Neural cell (in vitro differentiated cells): ENCODE results near the gene TIPARP. TPM values are rescaled to one million over a fixed set of nuclear protein-coding genes. Genes with fewer than 3 reads are reported as not detected.

Experiments
- H2AFZ ChIP-seq: fragments of 200-600, 300-800 bp; sonication (generic), shearing (Covaris generic); 2 replicates; pipeline ENCODE4 v1.6.0; 2014; ENCODE audit warnings: low read depth, mild to moderate bottlenecking, antibody characterized with exemption, low read length, moderate library complexity
- H3F3A ChIP-seq: fragments of 200-600 bp; shearing (Covaris generic); 2 replicates; pipeline ENCODE4 v1.6.1; 2016; ENCODE audit warnings: mild to moderate bottlenecking, moderate library complexity, mixed read lengths, antibody characterized with exemption, low read length; ENCODE audit not compliant: insufficient read depth, poor library complexity, severe bottlenecking
- H3K27ac ChIP-seq: fragments of 200-600, 300-800 bp; sonication (generic), shearing (Covaris generic); 2 replicates; pipeline ENCODE4 v1.5.1; 2014; ENCODE audit warnings: mild to moderate bottlenecking, low read length, moderate library complexity
- H3K27me3 ChIP-seq: fragments of 300-800, 200-600 bp; sonication (generic), shearing (Covaris generic); 2 replicates; pipeline ENCODE4 v1.6.0; 2014; ENCODE audit warnings: mild to moderate bottlenecking, low read depth, low read length, moderate library complexity; ENCODE audit not compliant: insufficient read depth
- H3K36me3 ChIP-seq: fragments of 300-800, 200-600 bp; sonication (generic), shearing (Covaris generic); 2 replicates; pipeline ENCODE4 v1.5.1; 2014; ENCODE audit warnings: mild to moderate bottlenecking, antibody characterized with exemption, low read length, moderate library complexity; ENCODE audit not compliant: insufficient read depth
- H3K4me2 ChIP-seq: fragments of 300-800, 200-600 bp; sonication (generic), shearing (Covaris generic); 2 replicates; pipeline ENCODE4 v1.6.0; 2014; ENCODE audit warnings: mild to moderate bottlenecking, low read length
- H3K4me3 ChIP-seq: fragments of 300-800, 200-600 bp; sonication (generic), shearing (Covaris generic); 2 replicates; pipeline ENCODE4 v1.5.1; 2014; ENCODE audit warnings: mild to moderate bottlenecking, low read length, moderate library complexity
- H3K79me2 ChIP-seq: fragments of 200-600 bp; shearing (Covaris generic); replicated peaks from 2 replicates; pipeline ENCODE4 v1.6.0; 2014; ENCODE audit warnings: mild to moderate bottlenecking, low read length, moderate library complexity; ENCODE audit not compliant: insufficient read depth
- H3K9ac ChIP-seq: fragments of 300-800, 200-600 bp; sonication (generic), shearing (Covaris generic); 2 replicates; pipeline ENCODE4 v1.6.1; 2016; ENCODE audit warnings: mild to moderate bottlenecking, low read length, mixed read lengths
- H3K9me2 ChIP-seq: fragments of 200-600 bp; shearing (Covaris generic); 2 replicates; pipeline ENCODE4 v1.6.1; 2016; ENCODE audit warnings: mild to moderate bottlenecking, low read length, mixed read lengths; ENCODE audit not compliant: insufficient read depth
- H3K9me3 ChIP-seq: fragments of 200-600, 300-800 bp; sonication (generic), shearing (Covaris generic); 2 replicates; pipeline ENCODE4 v1.6.1; 2016; ENCODE audit warnings: mild to moderate bottlenecking, mixed run types, low read length, moderate library complexity, mixed read lengths
- H4K20me1 ChIP-seq: fragments of 200-600 bp; shearing (Covaris generic); 2 replicates; pipeline ENCODE4 v1.6.1; 2016; ENCODE audit warnings: mild to moderate bottlenecking, mixed run types; ENCODE audit not compliant: insufficient read depth
- EP300 ChIP-seq: fragments of 450-650 bp; conservative IDR thresholded peaks from 2 replicates; pipeline ENCODE4 v1.6.1; 2014; ENCODE audit warnings: antibody characterized with exemption, mild to moderate bottlenecking, moderate library complexity; ENCODE audit not compliant: poor library complexity, severe bottlenecking
- EZH2 ChIP-seq: fragments of 200-600, 300-800 bp; shearing (Covaris generic), sonication (generic); IDR thresholded peaks from 2 replicates; pipeline ENCODE4 v1.6.1; 2014; ENCODE audit warnings: antibody characterized with exemption, low read length, borderline replicate concordance, mild to moderate bottlenecking; ENCODE audit not compliant: insufficient read depth, poor library complexity, severe bottlenecking
- MXI1 ChIP-seq: fragments of 450-650 bp; conservative IDR thresholded peaks from 2 replicates; pipeline ENCODE4 v1.6.1; 2014; ENCODE audit warnings: antibody characterized with exemption, mild to moderate bottlenecking; ENCODE audit not compliant: poor library complexity, severe bottlenecking
- POLR2AphosphoS5 ChIP-seq: IDR thresholded peaks from 2 replicates; pipeline ENCODE4 v1.6.1; 2012
- RAD21 ChIP-seq: fragments of 450-650 bp; conservative IDR thresholded peaks from 2 replicates; pipeline ENCODE4 v1.6.1; 2014; ENCODE audit warnings: antibody characterized with exemption, mild to moderate bottlenecking, moderate library complexity
- SMC3 ChIP-seq: fragments of 450-650 bp; conservative IDR thresholded peaks from 2 replicates; pipeline ENCODE4 v1.6.1; 2014; ENCODE audit warnings: antibody characterized with exemption, mild to moderate bottlenecking, moderate library complexity; ENCODE audit not compliant: poor library complexity
- TAF1 ChIP-seq: IDR thresholded peaks from 2 replicates; pipeline ENCODE4 v1.6.1; 2012; ENCODE audit warnings: low read depth
- polyA plus RNA-seq: library from polyadenylated mRNA; depleted of rRNA; stranded (reverse); fragments of >200 nt; gene quantifications from 2 replicates; pipeline ENCODE4 v1.2.3, GENCODE V29; 2014
- TF ChIP-seq, protein P1 (sequence below): IDR thresholded peaks from 2 replicates; pipeline ENCODE4 v1.6.1; 2012; ENCODE audit warnings: borderline replicate concordance
- TF ChIP-seq, protein P2 (sequence below): fragments of 450-650 bp; IDR thresholded peaks from 2 replicates; pipeline ENCODE4 v1.5.1; 2014; ENCODE audit warnings: antibody characterized with exemption, mild to moderate bottlenecking, moderate library complexity; ENCODE audit not compliant: poor library complexity, severe bottlenecking

Gene TIPARP
- polyA plus RNA-seq, 1 donor from 2014 or later: 5.4 TPM

DNA sequence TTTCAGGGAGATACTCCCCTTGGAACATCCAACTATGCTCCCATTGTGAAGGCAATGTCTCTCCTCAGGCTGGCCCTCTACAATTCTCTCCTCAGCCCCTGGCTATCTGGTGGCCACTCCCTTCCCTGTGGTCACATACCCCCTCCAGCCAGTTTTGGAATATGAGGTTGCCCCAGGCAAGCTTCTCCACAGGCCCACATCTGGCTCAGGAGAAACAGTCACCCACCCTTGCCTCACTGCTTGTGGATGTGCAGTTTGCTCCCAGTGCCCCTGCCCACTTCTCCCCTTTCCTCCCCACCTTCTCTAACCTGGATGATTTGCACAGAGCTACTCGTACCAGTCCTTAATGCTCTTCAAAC lies 15.7 kb upstream of the TIPARP start:
- H3K4me2 ChIP-seq: no peak overlapping the region
- H3K36me3 ChIP-seq: no peaks in the 10 kb centered on the region
- no peak overlapping the region for H3K9ac ChIP-seq
- no peaks in the 10 kb centered on the region for H3K27me3 ChIP-seq
- no peak overlapping the region for H3K4me3 ChIP-seq
- H3K9me2 ChIP-seq: no peaks in the 10 kb centered on the region
- H3F3A ChIP-seq: no peaks in the 10 kb centered on the region
- no peak overlapping the region for H3K27ac ChIP-seq
- H3K9me3 ChIP-seq: no peaks in the 10 kb centered on the region
- no peak overlapping the region for H2AFZ ChIP-seq
- no peak for TF ChIP-seq SMC3
- TF ChIP-seq, protein P1, sequence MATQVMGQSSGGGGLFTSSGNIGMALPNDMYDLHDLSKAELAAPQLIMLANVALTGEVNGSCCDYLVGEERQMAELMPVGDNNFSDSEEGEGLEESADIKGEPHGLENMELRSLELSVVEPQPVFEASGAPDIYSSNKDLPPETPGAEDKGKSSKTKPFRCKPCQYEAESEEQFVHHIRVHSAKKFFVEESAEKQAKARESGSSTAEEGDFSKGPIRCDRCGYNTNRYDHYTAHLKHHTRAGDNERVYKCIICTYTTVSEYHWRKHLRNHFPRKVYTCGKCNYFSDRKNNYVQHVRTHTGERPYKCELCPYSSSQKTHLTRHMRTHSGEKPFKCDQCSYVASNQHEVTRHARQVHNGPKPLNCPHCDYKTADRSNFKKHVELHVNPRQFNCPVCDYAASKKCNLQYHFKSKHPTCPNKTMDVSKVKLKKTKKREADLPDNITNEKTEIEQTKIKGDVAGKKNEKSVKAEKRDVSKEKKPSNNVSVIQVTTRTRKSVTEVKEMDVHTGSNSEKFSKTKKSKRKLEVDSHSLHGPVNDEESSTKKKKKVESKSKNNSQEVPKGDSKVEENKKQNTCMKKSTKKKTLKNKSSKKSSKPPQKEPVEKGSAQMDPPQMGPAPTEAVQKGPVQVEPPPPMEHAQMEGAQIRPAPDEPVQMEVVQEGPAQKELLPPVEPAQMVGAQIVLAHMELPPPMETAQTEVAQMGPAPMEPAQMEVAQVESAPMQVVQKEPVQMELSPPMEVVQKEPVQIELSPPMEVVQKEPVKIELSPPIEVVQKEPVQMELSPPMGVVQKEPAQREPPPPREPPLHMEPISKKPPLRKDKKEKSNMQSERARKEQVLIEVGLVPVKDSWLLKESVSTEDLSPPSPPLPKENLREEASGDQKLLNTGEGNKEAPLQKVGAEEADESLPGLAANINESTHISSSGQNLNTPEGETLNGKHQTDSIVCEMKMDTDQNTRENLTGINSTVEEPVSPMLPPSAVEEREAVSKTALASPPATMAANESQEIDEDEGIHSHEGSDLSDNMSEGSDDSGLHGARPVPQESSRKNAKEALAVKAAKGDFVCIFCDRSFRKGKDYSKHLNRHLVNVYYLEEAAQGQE: no peak
- no peaks in the 10 kb centered on the region for H3K79me2 ChIP-seq
- H4K20me1 ChIP-seq: no peaks in the 10 kb centered on the region

DNA sequence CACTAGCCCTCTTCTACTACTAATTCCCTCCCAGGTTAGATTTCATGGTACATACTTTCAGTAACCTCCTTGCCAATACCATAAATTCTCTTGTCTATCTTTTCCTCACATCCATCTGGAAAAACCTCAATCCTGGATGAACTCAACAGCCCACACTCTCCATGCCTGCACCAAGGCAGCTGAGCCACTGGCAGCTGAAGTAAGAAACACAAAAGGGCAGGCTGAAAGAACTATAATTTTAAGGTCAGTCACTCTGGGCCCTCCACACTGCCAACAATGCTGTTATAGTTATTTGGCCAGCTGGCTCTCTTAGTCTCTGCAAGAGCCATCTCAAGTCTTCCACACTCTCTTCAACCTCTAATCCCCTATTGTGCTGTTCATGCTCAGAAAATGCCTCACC lies 15.1 kb upstream of the TIPARP start:
- H3K27ac ChIP-seq: no peak overlapping the region
- TF ChIP-seq RAD21: no peak
- TF ChIP-seq, protein P2, sequence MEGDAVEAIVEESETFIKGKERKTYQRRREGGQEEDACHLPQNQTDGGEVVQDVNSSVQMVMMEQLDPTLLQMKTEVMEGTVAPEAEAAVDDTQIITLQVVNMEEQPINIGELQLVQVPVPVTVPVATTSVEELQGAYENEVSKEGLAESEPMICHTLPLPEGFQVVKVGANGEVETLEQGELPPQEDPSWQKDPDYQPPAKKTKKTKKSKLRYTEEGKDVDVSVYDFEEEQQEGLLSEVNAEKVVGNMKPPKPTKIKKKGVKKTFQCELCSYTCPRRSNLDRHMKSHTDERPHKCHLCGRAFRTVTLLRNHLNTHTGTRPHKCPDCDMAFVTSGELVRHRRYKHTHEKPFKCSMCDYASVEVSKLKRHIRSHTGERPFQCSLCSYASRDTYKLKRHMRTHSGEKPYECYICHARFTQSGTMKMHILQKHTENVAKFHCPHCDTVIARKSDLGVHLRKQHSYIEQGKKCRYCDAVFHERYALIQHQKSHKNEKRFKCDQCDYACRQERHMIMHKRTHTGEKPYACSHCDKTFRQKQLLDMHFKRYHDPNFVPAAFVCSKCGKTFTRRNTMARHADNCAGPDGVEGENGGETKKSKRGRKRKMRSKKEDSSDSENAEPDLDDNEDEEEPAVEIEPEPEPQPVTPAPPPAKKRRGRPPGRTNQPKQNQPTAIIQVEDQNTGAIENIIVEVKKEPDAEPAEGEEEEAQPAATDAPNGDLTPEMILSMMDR: no peak
- no peak overlapping the region for H3K9ac ChIP-seq
- no peak overlapping the region for H3K4me2 ChIP-seq
- no peak overlapping the region for H2AFZ ChIP-seq
- no peak overlapping the region for H3K4me3 ChIP-seq
- H3F3A ChIP-seq: no peaks in the 10 kb centered on the region
- no peaks in the 10 kb centered on the region for H3K9me2 ChIP-seq
- H3K79me2 ChIP-seq: no peaks in the 10 kb centered on the region
- H3K27me3 ChIP-seq: no peaks in the 10 kb centered on the region
- no peaks in the 10 kb centered on the region for H4K20me1 ChIP-seq
- H3K36me3 ChIP-seq: no peaks in the 10 kb centered on the region
- no peaks in the 10 kb centered on the region for H3K9me3 ChIP-seq

DNA sequence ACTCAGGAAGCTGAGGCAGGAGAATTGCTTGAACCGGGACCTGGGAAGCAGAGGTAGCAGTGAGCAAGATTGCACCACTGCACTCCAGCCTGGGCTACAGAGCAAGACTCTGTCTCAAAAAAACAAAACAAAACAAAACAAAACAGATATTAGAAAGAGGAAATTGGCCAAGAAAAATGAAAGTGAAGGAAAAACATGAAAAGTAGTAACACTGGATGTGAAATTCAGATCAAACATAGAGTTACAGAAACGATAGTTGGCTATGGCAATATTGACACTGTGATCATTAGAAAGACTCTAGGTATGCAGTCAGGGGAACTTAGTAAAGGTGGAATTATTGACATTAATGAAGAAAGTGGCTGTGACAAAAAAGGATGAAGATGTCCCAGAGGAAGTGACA lies 13.2 kb upstream of the TIPARP start:
- no peak for TF ChIP-seq SMC3
- no peak for TF ChIP-seq TAF1
- no peak for TF ChIP-seq MXI1
- TF ChIP-seq RAD21: no peak
- no peak for TF ChIP-seq EP300
- TF ChIP-seq, protein P2: no peak
- TF ChIP-seq EZH2: no peak
- TF ChIP-seq, protein P1: no peak
- no peak for TF ChIP-seq POLR2AphosphoS5
- Histone ChIP-seq H4K20me1 (no peaks in the 10 kb centered on the region), H3F3A (no peaks in the 10 kb centered on the region)

More for the DNA sequence above, 13.2 kb upstream of the TIPARP start:
- Histone ChIP-seq H3K4me2 (no peak overlapping the region), H2AFZ (no peak overlapping the region), H3K79me2 (no peaks in the 10 kb centered on the region), H3K9me3 (no peaks in the 10 kb centered on the region), H3K27me3 (no peaks in the 10 kb centered on the region), H3K36me3 (no peaks in the 10 kb centered on the region), H3K9ac (no peak overlapping the region), H3K4me3 (no peak overlapping the region), H3K27ac (no peak overlapping the region), H3K9me2 (no peaks in the 10 kb centered on the region)
